ENCODE results near the gene CAB39.

GRCh38 chr2:230864122-230864604 lies 151.5 kb downstream of the CAB39 start:
- no peak for TF ChIP-seq POLR2A (IDR thresholded peaks at IDR 0.05)
- no peak for TF ChIP-seq CTCF (IDR thresholded peaks at IDR 0.05)
- TF ChIP-seq POLR2AphosphoS5 (IDR thresholded peaks at IDR 0.05), result no peak
- TF ChIP-seq EP300 (IDR thresholded peaks at IDR 0.05), result no peak
